IPS-NIHi7 (cell line): ENCODE measurements around the gene LPCAT3.

Experiments
- DNase-seq: peaks from one replicate; pipeline ENCODE4 v3.0.0; 2012; ENCODE audit warnings: mixed read lengths; ENCODE audit errors: extremely low spot score

LPCAT3 gene

GRCh38 chr12:6952863-6953441 lies 65.3 kb downstream of the LPCAT3 start:
- no peak for DNase-seq

- DNase-seq = no peak
Measured at GRCh38 chr12:6952121-6952862, 66.0 kb downstream of the LPCAT3 start.

- DNase-seq = no peak
Measured at GRCh38 chr12:6951551-6952120, 66.6 kb downstream of the LPCAT3 start.

GRCh38 chr12:6950811-6951540 lies 67.3 kb downstream of the LPCAT3 start, which contains the start of gene PTPN6:
PTPN6 (plus strand) TSS chr12:6951356; CDS start chr12:6951513, 157 bp downstream.
- DNase-seq = no peak

DNA sequence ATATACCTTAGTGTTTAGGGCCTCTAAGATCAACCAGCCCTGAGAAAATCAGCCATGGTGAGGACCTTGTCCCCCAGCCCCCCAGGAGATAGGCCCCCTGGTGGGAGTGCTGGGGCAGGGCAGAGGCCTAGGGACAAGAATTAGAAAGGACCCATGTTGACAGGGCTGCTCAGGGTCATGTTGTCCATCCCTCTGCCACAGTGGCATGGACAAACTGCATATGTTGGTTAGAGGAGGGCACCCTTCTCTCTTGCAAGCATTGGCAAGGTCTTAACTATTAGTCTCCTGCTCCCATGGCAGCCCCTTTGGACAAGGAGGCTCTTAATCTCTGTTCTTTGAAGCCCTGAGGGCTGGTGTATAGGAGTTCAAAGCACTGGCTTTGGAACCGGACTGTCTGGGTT lies 67.9 kb downstream of the LPCAT3 start:
- DNase-seq = no peak

- DNase-seq = no peak
Measured at GRCh38 chr12:6948873-6949594, 69.2 kb downstream of the LPCAT3 start.

- no peak for DNase-seq
Measured at GRCh38 chr12:6947615-6948014, 70.7 kb downstream of the LPCAT3 start.

DNA sequence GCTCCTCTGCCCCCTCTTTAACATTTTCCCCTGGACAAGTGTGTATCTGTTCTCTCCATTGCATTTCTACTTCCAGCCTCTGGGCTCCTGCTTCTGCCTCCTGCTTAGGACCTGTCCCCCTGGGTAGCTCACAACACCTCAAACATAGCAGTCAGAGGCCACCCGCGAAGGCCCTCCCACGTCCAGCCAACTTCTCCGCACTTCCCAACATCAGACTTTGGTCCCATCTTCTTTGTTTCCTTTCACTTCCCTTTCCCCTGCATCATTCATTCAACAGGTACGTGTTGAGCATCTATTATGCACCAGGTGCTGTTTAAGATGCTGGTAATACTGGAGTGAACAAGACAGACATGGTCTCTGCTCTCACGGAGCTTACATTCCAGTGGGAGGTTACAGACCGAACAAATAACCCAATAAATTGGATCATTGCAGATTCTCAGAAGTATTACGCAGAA lies 71.3 kb downstream of the LPCAT3 start:
- no peak for DNase-seq

GRCh38 chr12:6946033-6946919 lies 72.0 kb downstream of the LPCAT3 start:
- DNase-seq = peak; percentile 94

DNA sequence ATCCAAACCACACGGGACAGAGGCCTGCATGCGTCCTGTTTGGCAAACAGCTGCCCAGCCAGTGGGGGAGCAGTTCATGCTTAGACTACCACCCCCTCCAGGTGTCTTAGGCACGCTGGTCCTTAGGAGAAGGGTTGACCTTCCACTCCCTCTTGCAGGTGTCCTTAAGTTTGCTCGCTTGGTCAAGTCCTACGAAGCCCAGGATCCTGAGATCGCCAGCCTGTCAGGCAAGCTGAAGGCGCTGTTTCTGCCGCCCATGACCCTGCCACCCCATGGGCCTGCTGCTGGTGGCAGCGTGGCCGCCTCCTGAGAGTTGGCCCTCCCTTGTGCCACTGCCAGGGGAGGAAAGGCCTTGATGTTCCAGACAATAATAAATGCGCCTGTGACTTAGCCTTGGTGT lies 72.7 kb downstream of the LPCAT3 start:
- no peak for DNase-seq

DNA sequence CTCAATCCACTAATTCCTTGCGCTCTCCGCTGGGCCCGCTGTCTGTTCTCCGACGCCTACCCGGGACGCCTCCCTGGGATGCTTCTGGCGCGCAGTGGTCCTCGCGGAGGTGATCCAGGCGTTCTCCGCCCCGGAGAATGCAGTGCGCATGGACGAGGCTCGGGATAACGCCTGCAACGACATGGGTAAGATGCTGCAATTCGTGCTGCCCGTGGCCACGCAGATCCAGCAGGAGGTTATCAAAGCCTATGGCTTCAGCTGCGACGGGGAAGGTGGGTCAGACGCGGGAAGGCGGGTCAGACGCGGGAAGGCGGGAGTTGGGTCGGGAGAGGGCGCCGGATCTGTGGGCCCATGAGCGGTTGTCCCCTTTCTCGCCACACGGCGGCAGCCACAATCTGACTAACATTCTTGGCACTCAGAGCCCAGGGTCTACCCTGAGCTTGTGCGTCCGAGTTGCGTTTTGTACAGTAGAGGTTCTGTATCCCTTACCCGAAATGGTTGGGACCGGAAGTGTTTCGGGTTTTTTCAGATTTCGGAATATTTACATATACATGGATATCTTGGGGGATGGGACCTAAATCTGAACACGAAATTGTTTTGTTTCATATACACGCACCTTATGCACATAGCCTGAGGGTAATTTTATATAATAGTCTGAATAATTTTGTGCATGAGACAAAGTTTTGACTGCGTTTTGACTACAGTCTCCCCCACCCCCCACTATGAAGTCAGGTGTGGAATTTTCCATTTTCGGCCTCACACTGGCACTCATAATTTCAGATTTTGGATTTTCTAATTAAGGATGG lies 73.7 kb downstream of the LPCAT3 start:
- peak; percentile 80 for DNase-seq

- DNase-seq = peak; percentile 67
Measured at GRCh38 chr12:6943722-6944380, 74.4 kb downstream of the LPCAT3 start, which contains the start of the genes C12orf57 and RNU7-1. C12orf57 (plus strand) TSS chr12:6944022; CDS start chr12:6944122, 100 bp downstream. RNU7-1 (plus strand) TSS chr12:6943816.

GRCh38 chr12:6943389-6943721 lies 74.9 kb downstream of the LPCAT3 start:
- DNase-seq = peak; percentile 83

DNA sequence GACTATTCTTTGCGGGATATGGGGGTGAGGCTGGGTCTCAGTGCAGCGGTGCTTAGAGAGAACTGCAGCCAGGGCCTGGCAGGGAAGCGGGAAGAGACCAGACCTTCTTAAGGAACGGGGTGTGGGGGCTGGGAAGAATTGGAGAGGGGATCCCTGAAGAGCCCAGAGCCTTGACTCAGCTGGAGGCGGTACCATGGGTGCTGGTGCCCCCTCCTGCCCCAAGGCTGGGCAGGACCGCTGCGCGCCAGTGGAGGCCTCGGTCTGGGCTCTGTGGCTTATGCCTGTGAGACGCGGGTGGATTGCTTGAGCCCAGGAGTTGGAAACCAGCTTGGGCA lies 76.0 kb downstream of the LPCAT3 start:
- DNase-seq = no peak

DNA sequence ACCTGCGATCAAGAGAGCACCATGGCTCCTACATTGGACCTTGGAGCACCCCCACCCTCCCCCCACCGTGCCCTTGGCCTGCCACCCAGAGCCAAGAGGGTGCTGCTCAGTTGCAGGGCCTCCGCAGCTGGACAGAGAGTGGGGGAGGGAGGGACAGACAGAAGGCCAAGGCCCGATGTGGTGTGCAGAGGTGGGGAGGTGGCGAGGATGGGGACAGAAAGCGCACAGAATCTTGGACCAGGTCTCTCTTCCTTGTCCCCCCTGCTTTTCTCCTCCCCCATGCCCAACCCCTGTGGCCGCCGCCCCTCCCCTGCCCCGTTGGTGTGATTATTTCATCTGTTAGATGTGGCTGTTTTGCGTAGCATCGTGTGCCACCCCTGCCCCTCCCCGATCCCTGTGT lies 76.5 kb downstream of the LPCAT3 start:
- no peak for DNase-seq

DNA sequence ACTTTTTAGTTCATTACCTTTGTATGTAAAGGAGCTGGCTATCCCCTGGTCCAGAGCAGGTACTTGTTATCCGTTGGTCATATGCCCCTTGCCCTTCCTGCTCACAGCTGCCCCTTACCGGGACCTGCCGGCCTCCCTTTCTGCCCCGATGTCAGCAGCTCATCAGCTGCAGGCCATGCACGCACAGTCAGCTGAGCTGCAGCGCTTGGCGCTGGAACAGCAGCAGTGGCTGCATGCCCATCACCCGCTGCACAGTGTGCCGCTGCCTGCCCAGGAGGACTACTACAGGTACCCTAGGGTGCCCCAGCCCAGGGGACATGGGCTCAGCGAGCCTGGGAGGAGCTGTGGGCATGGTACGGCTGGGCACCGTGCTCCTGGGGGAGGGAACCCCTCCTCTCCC lies 77.0 kb downstream of the LPCAT3 start:
- DNase-seq = no peak

DNA sequence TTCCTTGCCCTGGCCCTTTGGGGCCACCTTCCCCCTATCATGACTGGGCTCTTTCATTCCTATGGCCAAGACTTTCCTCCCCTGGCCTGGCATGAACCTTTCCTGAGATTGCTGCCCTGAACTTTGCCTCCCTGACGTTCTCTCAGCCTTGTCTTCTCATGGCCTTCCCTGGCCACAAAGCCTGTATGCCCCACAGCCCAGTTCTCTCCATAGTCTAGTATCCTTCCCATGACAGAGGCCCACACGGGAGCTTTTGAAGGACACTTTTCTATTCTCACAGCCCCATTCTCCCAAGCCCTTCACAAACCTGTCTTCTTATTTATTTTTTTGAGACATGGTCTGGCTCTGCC lies 79.1 kb downstream of the LPCAT3 start:
- no peak for DNase-seq

DNA sequence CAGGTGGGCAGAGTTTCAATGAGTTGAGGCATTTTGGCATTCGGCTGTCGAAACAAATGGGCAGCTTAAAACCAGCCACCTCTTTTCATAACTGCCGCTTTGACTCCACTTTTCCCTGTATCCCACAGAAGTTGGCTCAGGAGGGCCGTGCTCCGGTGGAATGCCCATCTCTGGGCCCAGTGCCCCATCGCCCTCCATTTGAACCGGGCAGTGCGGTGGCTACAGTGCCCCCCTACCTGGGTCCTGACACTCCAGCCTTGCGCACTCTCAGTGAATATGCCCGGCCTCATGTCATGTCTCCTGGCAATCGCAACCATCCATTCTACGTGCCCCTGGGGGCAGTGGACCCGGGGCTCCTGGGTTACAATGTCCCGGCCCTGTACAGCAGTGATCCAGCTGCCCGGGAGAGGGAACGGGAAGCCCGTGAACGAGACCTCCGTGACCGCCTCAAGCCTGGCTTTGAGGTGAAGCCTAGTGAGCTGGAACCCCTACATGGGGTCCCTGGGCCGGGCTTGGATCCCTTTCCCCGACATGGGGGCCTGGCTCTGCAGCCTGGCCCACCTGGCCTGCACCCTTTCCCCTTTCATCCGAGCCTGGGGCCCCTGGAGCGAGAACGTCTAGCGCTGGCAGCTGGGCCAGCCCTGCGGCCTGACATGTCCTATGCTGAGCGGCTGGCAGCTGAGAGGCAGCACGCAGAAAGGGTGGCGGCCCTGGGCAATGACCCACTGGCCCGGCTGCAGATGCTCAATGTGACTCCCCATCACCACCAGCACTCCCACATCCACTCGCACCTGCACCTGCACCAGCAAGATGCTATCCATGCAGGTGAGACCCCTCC lies 79.7 kb downstream of the LPCAT3 start:
- DNase-seq = no peak
